Liver (tissue), 2 donors: ENCODE results near the gene DOCK11.

Experiments used
- MAX ChIP-seq: IDR thresholded peaks from 2 replicates; pipeline ENCODE4 v1.6.1; 2016; ENCODE audit warnings: antibody characterized with exemption
- RXRA ChIP-seq, 2 donors: IDR thresholded peaks; 2 replicates each; pipeline ENCODE4 v1.6.1; 2017 to 2018; ENCODE audit warnings: antibody characterized with exemption in 2 of 2, mild to moderate bottlenecking in 1 of 2
- donor health status: healthy.

- TF ChIP-seq MAX (no peak), RXRA (IDR thresholded peaks at IDR 0.05) (peak; percentile 94 to 95)
These were observed 130.7 kb downstream of the DOCK11 start for GRCh38 chrX:118626346-118626745.
